GM19397 (cell line): ENCODE data around the gene PLCB2.

ENCODE experiments used
- ATAC-seq: cut with Tn5 transposase; IDR thresholded peaks from one replicate; pipeline ENCODE4 v1.9.1; 2021; ENCODE audit warnings: mild to moderate bottlenecking, moderate library complexity; ENCODE audit not compliant: unreplicated experiment

Gene PLCB2, protein sequence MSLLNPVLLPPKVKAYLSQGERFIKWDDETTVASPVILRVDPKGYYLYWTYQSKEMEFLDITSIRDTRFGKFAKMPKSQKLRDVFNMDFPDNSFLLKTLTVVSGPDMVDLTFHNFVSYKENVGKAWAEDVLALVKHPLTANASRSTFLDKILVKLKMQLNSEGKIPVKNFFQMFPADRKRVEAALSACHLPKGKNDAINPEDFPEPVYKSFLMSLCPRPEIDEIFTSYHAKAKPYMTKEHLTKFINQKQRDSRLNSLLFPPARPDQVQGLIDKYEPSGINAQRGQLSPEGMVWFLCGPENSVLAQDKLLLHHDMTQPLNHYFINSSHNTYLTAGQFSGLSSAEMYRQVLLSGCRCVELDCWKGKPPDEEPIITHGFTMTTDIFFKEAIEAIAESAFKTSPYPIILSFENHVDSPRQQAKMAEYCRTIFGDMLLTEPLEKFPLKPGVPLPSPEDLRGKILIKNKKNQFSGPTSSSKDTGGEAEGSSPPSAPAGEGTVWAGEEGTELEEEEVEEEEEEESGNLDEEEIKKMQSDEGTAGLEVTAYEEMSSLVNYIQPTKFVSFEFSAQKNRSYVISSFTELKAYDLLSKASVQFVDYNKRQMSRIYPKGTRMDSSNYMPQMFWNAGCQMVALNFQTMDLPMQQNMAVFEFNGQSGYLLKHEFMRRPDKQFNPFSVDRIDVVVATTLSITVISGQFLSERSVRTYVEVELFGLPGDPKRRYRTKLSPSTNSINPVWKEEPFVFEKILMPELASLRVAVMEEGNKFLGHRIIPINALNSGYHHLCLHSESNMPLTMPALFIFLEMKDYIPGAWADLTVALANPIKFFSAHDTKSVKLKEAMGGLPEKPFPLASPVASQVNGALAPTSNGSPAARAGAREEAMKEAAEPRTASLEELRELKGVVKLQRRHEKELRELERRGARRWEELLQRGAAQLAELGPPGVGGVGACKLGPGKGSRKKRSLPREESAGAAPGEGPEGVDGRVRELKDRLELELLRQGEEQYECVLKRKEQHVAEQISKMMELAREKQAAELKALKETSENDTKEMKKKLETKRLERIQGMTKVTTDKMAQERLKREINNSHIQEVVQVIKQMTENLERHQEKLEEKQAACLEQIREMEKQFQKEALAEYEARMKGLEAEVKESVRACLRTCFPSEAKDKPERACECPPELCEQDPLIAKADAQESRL

DNA sequence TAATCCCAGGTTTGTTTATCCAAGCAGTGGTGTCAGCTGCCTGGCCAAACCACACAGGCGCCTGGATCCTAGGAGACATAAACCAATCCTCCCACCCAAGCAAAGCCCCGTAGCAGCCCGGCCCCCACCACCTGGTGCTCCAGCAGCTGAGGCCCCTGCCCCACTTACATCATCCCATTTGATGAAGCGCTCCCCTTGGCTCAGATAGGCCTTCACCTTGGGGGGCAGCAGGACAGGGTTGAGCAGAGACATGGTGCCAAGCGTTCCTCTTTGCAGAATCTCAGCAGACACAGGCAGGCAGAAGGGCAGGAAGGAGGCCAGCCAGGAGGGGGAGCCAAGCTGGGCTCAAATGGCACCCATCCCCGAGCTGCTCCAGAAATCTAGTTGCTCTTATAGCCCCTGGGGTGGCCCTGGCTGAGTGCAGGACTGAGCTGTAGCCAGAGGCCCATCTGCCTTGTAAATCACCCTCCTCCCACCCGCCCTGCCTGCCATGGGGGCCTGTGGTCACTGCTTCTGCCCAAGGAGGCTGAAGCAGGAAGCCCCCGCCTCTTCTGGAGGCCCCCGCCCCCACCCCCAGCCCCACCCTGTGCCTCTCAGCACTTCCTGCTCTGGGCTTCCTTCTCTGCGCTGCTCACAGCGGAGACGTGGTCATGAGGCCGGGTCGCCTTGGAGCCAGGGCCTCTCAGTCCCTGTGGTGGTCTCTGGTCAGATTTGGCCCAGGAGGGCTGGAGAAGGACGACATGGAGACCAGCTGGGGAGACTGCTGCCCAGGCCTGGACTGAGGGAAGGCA, at the start of gene PLCB2:
TSS of gene PLCB2 (minus strand) at position 515 of the 791 bp plus-strand sequence. CDS start at position 252, 263 bp downstream.
- ATAC-seq = peak; percentile 49

- ATAC-seq = no peak
Observed at GRCh38 chr15:40357246-40357645, 49.5 kb upstream of the PLCB2 start.

GRCh38 chr15:40355976-40356585, 48.3 kb upstream of the PLCB2 start:
- no peak for ATAC-seq

- no peak for ATAC-seq
Observed at GRCh38 chr15:40354408-40355171, 46.9 kb upstream of the PLCB2 start.

DNA sequence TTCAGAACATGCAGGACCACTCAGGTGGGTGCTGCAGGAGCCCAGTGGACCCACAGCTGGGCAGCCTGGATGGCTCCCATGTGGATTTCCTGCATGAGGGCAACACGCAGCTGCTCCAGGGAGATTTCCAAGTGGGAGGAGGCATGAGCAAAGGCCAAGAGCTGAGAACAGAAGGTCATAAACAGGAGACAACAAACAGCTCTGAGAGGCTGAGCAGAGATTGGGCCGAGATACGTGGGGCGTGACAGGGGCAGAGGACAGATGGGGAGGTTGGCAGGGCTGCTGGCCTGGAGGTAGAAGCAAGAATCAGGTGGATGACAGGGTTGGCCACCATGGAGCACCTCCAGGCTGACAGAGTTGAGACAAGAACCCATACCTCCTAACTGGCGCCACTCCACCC, 46.0 kb upstream of the PLCB2 start:
- no peak for ATAC-seq

DNA sequence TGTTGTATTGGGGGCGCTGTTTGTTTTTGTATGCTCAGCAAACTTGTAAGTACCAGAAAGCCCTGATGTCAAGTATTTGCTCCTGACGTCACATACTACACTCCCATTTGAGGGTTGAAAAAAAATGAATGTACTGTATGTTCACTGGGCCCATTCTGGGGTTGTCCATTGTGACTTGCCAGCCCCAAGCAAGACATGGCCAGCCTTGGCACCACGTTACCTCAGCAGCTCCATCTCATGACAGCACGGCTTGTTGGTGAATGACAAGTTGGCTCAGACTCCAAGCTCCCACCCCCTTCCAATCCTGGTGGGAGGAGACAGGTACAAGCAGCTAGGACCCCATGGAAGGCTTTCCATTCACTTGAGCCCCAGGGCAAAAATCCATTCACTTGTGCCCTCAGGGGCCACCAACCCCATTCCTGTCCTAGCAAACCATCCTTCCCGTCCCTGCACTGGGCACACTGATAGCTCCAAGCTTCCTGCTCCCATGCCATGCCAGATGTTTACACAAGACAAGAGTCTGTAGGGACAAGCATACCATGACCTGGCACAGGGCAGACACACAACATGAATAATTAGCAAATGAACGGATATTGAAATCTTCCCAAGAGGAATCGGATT, 44.7 kb upstream of the PLCB2 start:
- ATAC-seq = no peak

DNA sequence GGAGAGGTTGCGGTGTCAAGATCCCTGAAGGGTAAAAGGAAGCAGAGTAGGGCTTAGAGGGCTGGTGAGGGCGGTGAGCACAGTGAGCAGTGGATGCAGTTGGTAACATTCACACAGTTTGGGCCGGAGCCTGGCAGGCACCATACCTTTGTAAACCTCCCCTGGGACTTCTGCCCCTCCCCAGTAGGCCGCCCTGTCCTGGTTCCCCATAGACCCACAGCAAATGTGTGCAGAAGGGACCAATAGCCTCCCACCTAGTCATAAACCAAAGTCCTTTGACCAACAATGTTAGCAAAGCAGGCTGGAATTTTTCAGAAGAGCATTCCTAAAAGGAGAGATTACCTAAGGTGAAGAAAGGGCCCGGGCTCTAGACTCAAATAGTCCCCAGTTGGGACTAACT, 41.4 kb upstream of the PLCB2 start:
- ATAC-seq = no peak

DNA sequence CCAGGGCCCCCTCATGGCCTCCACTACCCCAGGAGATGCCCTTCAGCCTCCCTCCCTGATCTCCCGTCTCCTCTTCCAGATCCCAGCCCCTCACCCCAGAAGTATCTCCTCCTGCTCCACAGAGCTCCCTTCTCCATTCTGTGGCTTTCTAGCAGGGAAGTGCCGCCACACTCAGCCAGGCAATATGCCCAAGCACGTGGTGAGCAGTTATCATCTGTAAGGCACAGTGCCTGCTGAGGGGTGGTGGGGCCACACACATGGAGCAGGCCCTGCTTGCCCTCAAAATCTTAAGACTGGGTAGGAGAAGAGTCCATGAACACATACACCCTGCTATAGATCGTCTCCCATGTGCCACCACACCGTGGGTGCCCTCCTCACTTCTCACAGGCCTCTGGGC, 40.7 kb upstream of the PLCB2 start:
- no peak for ATAC-seq

- ATAC-seq = no peak
Observed at GRCh38 chr15:40347559-40348473, 40.1 kb upstream of the PLCB2 start.

GRCh38 chr15:40346579-40347558, 39.1 kb upstream of the PLCB2 start:
- no peak for ATAC-seq

GRCh38 chr15:40345867-40346578, 38.3 kb upstream of the PLCB2 start:
- no peak for ATAC-seq

DNA sequence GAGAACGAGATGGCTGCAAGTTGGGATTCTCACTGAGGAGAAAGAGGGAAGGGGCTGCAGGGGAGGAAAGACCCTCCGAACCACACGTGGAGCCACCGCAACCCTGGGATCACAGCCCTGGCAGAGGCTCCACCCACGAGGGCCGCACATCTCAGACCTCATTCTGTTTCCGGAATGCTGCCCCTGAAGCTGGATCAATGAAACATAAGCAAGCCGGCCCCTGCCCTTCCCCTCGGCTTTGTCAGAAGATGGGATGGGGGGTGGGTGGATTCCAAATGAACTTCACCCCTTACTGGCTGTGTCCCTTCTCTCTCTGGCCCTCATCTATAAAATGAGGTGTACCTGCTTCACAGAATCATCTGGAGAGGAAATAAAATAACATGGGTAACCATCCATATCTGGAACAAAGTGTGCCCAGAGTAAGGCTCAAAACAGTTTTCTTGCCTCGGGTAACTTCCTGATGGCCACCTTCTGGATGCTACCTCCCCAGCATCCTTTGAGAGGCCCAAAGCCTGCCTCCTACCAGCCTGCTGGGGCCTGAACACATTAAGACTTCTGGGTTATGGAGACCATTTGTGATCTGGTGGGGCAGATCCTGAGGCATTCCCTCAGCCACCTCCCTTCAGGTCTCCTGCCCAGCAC, 37.6 kb upstream of the PLCB2 start:
- ATAC-seq = no peak

DNA sequence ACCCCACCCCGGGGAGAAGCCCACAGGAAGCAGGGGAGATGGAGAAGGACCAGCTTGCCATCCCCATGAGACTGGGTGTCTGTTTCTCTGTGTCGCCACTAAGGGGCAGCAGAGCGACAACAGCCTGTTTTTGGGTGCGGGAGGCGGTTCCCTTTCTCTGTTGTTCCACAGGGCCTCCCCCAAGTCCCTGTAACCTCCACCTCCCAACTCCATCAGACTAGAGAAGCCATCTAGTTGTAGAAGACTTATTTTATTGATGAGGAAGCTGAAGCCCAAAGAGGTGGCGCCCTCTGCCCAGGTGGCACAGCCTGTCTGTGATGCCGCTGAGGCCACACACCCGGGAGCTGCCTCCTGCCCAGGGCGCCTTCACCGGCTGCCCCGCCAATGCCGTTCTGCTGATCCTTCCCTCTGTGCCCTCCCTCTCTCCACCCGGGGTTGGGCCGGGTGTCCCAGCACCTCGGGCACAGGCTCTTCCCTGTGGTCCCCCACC, 36.9 kb upstream of the PLCB2 start:
- ATAC-seq = no peak

- no peak for ATAC-seq
Observed at GRCh38 chr15:40344217-40344616, 36.5 kb upstream of the PLCB2 start.

GRCh38 chr15:40343512-40343911, 35.8 kb upstream of the PLCB2 start:
- ATAC-seq = no peak
